HG03469 (cell line): Measurements from ENCODE around the gene DCAF16.

Source experiments
- ATAC-seq: cut with Tn5 transposase; IDR thresholded peaks from one replicate; pipeline ENCODE4 v1.9.1; 2021; ENCODE audit warnings: mild to moderate bottlenecking, moderate library complexity, moderate number of reproducible peaks; ENCODE audit not compliant: unreplicated experiment

Gene DCAF16

DNA sequence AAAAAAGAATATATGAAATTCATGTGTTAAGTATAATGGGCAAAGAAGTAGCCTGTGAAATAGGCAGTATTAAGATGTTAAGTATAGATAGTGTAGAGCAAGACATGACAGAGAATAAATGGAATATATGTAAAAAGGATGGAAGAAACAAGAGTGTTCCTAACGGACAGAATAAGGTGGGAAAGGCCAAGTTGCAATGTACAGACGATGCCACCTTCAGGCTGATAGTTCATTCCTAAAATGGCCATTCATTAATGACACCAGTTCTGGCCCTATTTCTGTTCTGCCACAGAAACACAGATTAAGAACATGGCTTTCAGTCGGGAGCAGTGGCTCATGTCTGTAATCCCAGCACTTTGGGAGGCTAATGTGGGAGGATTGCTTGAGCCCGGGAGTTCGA lies 24.7 kb downstream of the DCAF16 start:
- ATAC-seq: no peak

DNA sequence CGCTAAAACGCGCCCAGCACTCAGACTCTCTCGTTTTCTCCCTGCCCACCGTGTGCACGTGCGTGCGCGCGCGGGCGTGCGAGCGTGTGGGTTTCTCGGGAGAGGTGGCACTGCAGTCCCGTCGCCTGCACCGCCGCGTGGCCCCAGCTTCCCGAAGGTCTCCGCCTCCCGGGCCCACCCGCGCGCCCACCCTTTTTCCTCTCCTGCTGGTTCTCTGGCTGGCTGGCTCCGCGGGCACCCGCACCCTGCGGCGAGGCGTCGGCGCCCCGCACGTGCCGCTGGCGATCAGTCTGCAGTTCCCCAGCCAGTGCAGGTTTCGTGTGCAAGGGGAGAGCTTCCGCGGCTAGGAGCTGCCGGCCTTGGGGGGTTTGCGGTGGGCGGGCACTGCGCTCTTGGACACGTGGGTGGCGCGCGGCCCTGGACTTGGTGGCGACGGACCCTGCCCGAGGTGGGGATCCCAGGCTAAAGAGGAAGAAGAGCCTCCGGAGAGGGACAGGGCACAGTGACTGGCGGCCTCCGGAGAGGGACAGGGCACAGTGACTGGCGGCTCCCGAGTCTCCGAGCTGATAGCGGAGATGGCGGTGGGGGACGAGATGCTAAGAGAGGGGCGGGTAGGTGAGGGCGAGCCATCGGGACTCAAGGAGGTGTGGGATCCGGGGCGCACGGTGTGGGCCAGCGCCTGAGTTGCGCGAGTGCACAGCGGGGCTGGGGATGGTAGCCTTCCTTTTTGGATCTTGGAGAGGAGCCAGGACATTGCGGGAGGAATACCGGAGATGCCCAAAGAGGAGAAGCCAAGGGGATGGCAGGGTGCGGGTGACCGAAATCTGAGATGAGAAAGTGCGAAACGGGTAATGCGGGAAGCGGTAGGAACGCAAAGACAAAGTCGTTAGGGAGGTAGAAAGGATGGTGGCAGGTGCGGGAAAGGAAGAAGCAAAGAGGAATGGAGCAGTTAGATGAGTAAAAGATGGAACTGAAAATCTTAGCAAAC lies 29.0 kb downstream of the DCAF16 start, which contains the start of gene FAM184B:
Gene FAM184B, minus strand, starts transcription at position 322 of the 988 bp plus-strand sequence. CDS start 322 bp downstream, outside the sequence.
- no peak for ATAC-seq

DNA sequence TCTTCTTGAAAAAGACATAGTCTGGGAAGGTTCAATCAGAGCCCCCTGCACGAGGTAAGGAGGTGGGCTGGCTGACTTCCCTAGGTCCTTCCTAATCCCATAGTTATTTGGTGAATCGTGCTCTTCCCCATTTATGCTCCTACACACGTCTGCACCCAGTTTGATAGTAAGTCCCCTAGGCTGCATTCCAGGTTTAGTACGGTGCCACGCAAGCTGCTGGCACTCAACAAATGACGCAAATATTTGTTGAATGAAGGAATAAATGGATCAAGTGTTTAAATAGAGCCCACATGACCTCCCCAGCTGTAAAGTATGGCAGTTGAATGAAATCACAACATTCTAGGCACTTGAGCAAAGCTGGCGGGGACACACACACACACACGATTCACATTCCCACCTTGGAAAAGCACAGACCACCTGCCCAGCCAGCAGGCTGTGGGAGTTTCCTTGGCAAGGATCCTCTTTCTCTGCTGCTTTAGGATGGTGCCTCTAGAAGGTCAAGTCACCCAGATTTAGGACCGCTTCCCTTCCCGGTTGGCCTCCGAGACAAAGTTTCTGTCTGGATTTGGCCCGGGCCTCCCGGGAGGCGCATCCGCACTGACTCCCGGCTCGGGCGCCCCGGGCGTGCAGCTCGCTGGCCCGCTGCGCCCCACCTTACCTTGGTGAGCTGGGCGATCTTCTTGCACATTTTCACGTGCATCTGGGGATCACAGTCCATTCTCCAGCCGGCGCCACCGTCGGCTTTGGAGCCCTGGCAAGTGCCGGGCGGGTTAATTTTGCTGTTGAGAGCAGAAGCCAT lies 29.9 kb downstream of the DCAF16 start:
- ATAC-seq: no peak

DNA sequence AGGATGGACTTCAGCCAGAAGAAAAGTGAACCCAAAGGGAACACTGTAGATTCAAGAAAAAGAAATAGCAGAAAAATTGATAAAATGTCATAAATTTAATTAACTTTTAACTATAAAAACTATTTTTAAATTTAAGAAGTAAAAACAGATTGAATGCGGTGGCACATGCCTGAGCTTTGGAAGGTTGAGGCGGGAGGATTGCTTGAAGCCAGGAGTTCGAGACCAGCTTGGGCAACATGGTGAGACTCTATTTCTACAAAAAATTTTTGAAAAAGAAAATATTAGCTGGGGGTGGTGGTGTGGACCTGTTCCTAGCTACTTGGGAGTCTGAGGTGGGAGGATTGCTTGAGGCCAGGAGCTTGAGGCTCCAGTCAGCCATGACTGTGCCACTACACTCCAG lies 32.1 kb downstream of the DCAF16 start:
- no peak for ATAC-seq

DNA sequence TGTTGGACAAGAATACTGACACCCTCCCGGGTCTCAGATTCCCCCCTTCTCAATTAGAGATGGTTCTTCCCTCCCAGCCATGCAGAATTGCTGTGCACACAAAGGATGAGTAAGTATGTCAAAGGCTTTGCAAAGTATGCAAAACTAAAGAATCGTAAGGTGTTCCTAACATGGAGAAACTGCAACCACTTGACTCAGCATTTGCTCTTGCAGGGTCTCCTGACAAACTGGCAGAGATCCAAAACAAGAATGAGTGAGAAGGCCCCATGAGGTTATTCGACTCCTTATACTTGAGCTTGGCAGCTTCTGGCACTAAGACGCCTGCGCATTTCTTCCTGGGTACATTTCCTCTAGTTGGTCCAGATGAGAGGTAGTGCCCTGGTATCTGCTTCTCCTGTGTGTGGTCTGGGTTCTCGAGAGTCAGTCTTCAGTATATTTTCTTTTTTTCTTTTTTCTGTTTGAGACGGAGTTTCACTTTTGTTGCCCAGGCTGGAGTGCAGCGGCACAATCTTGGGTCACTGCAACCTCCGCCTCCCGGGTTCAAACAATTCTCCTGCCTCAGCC lies 37.3 kb downstream of the DCAF16 start:
- ATAC-seq: no peak

DNA sequence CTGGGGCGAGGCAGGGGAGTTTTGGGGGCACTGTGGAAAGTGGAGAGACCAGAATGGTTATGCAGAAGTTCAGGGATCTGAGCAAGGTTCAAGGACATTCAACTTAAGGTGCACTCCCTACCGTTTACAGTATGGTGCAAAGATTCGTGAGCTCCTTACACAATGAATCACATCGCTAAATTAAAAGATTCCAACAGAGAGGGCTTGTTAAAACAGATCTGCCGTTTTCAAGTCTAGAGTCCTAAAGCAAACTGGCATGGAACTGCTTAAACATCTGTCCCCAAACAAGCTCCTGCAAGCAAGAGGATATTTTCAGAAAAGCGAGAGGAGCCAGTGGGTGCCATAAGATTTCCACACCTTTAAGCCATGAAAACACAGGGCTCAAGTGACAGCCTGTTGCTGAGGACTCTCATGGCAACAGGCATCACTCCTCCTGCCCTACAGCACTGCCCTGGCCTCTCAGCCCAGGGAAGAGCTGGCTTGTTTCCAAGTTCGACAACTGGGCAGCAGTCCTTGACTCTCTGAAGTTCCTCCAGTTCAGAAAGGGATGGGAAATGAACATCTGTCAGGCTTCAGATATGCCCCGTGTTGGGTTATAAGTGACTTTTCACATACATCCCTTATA lies 39.2 kb downstream of the DCAF16 start:
- no peak for ATAC-seq

DNA sequence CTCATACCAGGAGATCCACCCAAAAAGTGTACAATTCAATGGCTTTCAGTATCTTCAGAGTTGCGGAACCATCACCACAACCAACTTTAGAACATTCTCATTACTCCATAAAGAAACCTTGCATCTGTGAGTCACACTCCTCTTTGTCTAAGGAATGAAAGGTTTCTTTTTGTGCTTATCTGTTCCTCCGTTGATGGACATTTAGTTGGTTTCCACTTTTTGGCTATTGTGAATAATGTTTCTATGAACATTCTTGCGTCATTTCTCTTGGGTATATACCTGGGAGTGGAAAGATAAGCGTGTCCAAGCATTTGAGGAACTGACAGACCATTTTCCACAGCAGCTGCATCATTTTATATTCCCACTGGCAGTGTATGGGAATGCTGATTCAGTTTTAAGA lies 39.7 kb downstream of the DCAF16 start:
- ATAC-seq: no peak

DNA sequence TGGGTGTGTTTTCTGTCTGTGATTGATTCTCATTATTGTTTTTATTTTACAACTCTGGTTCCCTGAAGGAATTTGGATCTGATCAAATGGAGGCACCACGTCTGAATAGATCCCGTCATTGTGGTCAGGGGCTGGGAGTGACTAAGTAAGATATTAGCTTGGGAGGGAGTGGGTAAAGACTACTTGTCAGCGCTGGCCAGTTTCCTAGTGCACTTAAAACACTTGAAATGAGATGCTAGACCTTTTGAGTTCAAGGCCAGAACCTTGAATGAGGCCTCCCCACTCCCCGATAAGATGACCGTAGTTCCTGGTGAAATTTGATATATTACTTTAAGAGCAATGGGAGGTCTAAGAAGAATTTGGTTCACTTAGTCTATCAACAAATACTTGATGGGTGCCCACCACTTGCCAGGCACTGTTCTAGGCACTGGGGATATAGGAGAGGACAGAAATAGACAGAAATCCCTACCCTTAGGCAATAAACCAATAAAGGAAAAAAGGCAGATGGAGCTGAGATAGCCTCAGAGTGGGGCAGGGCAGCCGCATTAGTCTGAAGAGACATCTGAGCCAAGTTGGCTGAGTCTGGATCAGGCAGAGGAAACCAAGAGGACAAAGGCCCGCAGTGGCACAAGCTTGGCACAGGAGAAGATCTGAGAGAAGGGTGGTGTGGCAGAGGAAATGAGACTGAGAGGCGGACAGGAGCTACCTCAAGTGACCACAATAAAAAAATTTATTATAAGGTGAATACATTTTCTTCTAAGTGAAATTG lies 41.0 kb downstream of the DCAF16 start:
- ATAC-seq: no peak

DNA sequence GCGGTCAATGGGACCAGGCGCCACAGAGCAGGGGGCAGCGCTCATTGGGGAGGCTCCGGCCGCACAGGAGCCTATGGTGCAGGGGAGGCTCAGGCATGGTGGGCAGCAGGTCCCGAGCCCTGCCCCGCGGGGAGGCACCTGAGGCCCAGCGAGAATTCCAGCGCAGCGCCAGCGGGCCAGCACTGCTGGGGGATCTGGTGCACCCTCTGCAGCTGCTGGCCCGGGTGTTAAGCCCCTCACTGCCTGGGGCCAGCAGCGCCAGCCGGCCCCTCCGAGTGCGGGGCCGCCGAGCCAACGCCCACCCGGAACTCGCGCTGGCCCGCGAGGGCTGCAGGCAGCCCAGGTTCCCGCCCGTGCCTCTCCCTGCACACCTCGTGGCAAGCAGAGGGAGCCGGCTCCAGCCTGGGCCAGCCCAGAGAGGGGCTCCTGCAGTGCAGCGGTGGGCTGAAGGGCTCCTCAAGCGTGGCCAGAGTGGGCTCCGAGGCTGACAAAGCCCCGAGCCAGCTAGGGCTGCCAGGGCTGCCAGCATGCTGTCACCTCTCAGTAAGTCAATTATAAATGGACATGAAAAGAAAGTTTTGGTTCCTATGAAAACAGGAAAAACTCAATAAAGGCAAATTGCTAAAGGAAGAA lies 43.6 kb downstream of the DCAF16 start:
- no peak for ATAC-seq

DNA sequence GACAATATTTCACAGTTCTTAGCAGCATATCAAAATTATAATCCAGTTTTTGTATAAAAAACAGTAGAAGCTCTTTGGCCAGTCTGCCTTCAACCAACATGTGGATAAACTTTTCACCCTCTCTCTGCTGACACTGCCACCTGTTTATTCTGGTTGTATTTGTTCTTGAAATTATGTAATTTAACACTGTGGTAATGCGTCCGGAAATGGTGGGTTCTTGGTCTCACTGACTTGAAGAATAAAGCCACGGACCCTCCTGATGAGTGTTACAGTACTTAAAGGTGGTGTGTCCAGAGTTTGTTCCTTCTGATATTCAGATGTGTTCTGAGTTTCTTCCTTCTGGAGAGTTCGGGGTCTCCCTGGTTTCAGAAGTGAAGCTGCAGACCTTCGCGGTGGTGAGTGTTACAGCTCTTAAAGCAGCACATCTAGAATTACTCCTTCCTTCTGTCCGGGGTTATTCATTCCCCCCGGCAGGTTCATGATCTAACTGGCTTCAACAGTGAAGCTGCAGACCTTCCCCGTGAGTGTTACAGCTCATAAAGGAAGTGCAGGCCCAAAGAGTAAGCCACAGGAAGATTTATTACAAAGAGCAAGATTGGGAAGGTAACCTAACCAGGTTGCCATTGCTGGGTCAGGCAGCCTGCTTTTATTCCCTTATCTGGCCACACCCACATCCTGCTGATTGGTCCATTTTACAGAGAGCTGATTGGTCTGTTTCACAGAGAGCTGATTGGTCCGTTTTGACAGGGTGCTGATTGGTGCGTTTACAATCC lies 44.9 kb downstream of the DCAF16 start:
- ATAC-seq: no peak

DNA sequence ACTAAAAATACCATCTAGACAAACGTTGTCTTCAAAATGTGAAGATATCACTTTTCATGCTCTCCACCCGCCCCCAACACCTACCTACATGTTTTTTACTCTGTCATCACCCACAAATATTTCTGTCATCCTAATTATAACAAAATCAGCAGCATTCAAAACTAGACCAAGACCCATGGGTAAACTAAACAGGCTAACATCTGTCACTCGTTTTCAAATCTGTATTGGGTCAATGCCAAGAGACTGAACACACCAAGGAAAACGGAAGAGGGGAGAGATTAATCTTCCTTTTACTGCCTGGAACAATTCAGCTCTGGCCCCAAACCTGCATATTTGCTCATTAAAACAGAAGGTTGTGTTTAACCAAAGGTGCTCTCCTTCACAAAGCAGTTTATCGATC lies 46.6 kb downstream of the DCAF16 start:
- no peak for ATAC-seq

DNA sequence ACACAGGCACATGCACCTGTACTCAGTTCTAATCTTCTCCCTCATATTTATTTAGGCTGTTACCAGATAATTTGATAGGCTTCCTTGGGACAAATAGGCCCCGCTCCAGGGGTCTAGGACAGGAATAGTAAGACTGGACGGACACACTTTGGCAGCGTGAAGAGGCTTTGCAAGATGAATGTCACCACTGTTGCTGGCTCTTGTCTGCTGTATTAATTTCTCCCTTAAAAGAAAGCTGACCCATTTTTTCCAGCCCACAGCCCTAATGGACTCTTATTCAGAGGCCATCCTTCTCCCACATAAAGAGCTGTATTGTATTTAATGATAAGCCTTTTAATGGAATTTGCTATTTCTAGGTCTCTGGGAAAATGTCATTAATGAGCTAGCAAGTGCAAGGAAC lies 47.1 kb downstream of the DCAF16 start:
- ATAC-seq: no peak

DNA sequence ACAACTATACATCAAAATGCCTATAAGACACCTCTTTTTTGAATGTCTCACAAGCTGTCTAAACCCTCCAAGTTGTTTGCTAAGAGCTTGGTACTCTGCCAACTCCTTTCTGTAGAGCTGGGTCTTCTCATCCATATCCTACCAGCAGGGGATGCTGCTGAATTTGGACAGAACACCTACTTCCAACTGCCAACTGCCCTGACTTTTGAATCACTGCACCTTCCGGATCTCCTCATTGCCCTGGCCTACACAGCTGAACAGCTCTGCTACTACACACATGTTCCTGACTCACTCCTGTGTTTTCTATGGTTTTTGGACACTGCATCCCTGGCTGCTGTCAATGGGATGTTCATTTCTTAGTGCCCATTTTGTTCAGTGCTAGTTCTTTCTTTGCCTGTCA lies 47.8 kb downstream of the DCAF16 start:
- no peak for ATAC-seq

DNA sequence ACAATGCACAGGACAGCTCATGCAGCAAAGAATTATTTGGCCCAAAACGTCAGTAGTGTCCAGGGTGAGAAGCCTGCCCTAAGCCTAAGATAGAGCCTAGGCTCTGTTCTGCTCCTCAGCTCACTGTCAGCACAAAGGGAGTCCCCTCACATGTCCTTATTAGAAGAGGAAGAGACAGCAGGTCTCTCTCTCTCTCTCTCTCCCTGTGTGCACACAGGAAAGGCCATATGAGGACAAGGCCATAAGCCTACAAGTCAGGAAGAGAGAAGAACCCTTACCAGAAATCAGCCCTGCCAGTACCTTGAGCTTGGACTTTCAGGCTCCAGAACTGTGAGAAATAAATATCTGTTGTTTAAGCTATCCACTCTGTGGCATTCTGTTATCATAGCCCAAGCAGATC lies 49.5 kb downstream of the DCAF16 start:
- ATAC-seq: no peak

DNA sequence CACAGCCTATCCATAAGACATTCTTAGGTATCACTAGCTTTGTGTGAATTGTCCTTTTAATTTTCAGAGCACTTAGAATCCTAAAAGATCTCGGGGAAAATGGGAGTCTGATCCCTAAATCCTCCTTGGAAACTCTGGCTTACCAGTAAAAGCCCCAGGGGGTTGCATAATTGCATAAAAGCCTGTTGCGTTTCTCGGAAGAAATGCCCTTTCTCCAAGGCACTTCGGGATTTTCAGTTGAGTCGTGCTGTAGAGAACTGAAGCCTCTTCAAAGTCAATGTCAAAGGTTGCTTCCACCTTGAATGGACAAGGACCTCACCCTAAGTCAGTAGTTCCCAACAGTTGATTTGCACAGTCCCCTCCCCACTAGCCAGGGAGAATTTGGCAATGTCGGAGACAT lies 49.9 kb downstream of the DCAF16 start:
- no peak for ATAC-seq

DNA sequence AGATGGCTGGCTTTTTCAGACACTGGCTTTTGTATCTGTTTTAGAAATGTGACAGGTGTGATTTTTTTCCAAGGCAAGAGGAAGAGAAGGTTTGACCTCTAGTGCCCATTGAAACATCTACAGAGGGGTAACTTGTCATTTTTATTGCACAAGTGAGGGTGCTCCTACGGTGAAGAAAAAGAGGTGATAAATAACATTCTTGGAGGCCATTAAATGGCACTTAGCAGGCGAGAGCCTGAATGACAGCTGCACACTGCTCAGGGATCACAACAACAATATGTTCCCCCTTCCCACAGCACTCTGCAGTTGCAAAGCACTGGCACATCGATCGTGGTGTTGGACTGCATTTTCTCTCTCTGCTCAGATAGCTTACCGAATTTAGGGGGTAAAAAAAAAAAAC lies 52.1 kb downstream of the DCAF16 start:
- ATAC-seq: no peak

DNA sequence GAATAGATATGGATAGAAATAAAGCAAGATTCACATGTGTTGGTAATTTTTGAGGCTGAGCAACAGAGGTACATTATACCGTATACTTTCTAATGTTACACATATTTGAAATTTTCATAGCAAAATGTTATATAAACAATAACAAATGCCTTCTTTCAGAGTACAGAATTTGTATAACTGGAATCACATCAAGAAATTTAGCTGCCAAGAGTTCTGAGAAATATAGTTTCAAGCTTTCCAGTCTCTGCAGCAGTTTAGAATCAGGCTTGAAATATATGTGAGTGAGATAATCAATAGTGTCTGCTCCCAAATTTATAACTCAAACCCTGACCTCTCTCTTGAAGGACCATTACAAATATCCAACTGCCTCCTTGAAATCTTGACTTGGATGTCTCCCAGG lies 52.9 kb downstream of the DCAF16 start:
- no peak for ATAC-seq

DNA sequence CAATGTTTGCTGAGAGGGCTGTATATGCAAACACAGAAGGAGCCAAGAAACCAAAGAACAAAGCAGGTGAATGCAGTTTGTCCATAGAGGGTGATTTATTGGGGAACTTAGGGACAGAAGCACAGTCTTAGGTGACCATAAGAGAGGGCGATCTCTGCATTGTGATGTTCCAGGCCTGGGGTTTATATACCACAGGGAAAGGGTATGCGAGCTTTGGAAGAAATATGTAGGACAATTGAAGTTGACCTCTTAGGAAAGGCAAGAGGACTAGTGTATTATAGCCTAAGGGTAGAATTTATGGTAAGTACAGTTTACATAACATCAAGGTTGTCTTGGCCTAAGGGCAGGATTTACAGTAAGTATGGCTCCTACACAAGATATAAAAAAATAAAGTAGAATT lies 56.9 kb downstream of the DCAF16 start:
- no peak for ATAC-seq
